ENCODE results near the gene ABCC1.

GRCh38 chr16:16169615-16170014 lies 220.2 kb downstream of the ABCC1 start:
- no peak for TF ChIP-seq POLR2AphosphoS5 (IDR thresholded peaks at IDR 0.05)
- TF ChIP-seq CTCF (IDR thresholded peaks at IDR 0.05): no peak
